HEK293 (cell line): Measurements from ENCODE around the gene SMLR1.

Experiments
- CTCF ChIA-PET: fragments of 350-600 bp; formaldehyde crosslinking; extraction: SDS; loops from one replicate; lab custom pipeline; 2021; ENCODE audit warnings: antibody characterized with exemption; lab: Yijun Ruan, JAX
- POLR2A ChIA-PET: fragments of 300-600 bp; formaldehyde crosslinking; extraction: SDS; loops from one replicate; lab custom pipeline; 2020; ENCODE audit warnings: antibody characterized with exemption, inconsistent platforms; lab: Yijun Ruan, JAX
- H3K27ac ChIP-seq: fragments of 200-500 bp; sonication (Bioruptor generic); 2 replicates; pipeline ENCODE4 v1.5.1; 2014; ENCODE audit warnings: low read depth, low read length, control low read depth, inconsistent platforms; ENCODE audit errors: extremely low read depth
- H3K36me3 ChIP-seq, 2 experiments: fragments of 200-500 bp in 1 of 2; sonication (Bioruptor generic) in 1 of 2; 1 replicate in 1 of 2; 2 replicates in 1 of 2; pipeline ENCODE4 v1.5.1; 2014 to 2017; ENCODE audit warnings: inconsistent platforms in 2 of 2, low read length in 2 of 2; ENCODE audit not compliant: control insufficient read depth in 2 of 2, insufficient read depth in 1 of 2
- H3K4me1 ChIP-seq: fragments of 200-500 bp; sonication (Bioruptor generic); 2 replicates; pipeline ENCODE4 v1.5.1; 2014; ENCODE audit warnings: mild to moderate bottlenecking, low read length, inconsistent platforms; ENCODE audit not compliant: control insufficient read depth, insufficient read depth
- H3K4me3 ChIP-seq: 2 replicates; pipeline ENCODE4 v1.5.1; 2011; ENCODE audit warnings: low read depth, mild to moderate bottlenecking, control low read depth, low read length, moderate library complexity
- H3K9me3 ChIP-seq: fragments of 200-500 bp; sonication (Bioruptor generic); 2 replicates; pipeline ENCODE4 v1.5.1; 2014; ENCODE audit warnings: low read depth, low read length, inconsistent platforms; ENCODE audit not compliant: control insufficient read depth, insufficient read depth
- GLIS1 ChIP-seq: fragments of 450-650 bp; formaldehyde crosslinking; IDR thresholded peaks from 2 replicates; pipeline ENCODE4 v1.5.1; 2016; ENCODE audit warnings: missing biosample characterization, missing genetic modification characterization
- RBAK ChIP-seq: fragments of 450-650 bp; formaldehyde crosslinking; IDR thresholded peaks from 2 replicates; pipeline ENCODE4 v1.5.1; 2016; ENCODE audit warnings: missing biosample characterization, missing genetic modification characterization
- SP3 ChIP-seq: fragments of 450-650 bp; formaldehyde crosslinking; IDR thresholded peaks from 2 replicates; pipeline ENCODE4 v1.5.1; 2016; ENCODE audit warnings: missing biosample characterization, missing genetic modification characterization
- TCF7L2 ChIP-seq: IDR thresholded peaks from 2 replicates; pipeline ENCODE4 v1.6.1; 2011; ENCODE audit warnings: low read depth, mild to moderate bottlenecking, inconsistent platforms, low read length, moderate library complexity, borderline replicate concordance
- TRIM28 ChIP-seq: IDR thresholded peaks from 2 replicates; pipeline ENCODE4 v1.6.1; 2011; ENCODE audit warnings: low read length, control low read depth, borderline replicate concordance
- ZBTB21 ChIP-seq: fragments of 450-650 bp; formaldehyde crosslinking; IDR thresholded peaks from 2 replicates; pipeline ENCODE4 v1.5.1; 2017; ENCODE audit warnings: missing biosample characterization, missing genetic modification characterization
- ZBTB48 ChIP-seq: fragments of 450-650 bp; formaldehyde crosslinking; IDR thresholded peaks from 2 replicates; pipeline ENCODE4 v1.5.1; 2016; ENCODE audit warnings: missing biosample characterization, missing genetic modification characterization
- ZNF121 ChIP-seq: fragments of 450-650 bp; formaldehyde crosslinking; IDR thresholded peaks from 2 replicates; pipeline ENCODE4 v1.5.1; 2016; ENCODE audit warnings: missing biosample characterization, missing genetic modification characterization
- ZNF169 ChIP-seq: fragments of 450-650 bp; formaldehyde crosslinking; IDR thresholded peaks from 2 replicates; pipeline ENCODE4 v1.5.1; 2016; ENCODE audit warnings: missing biosample characterization, missing genetic modification characterization
- ZNF202 ChIP-seq: fragments of 450-650 bp; formaldehyde crosslinking; IDR thresholded peaks from 2 replicates; pipeline ENCODE4 v1.5.1; 2016; ENCODE audit warnings: missing biosample characterization, missing genetic modification characterization, borderline replicate concordance
- ZNF223 ChIP-seq: fragments of 450-650 bp; formaldehyde crosslinking; IDR thresholded peaks from 2 replicates; pipeline ENCODE4 v1.5.1; 2016; ENCODE audit warnings: missing biosample characterization, missing genetic modification characterization
- ZNF302 ChIP-seq: fragments of 450-650 bp; formaldehyde crosslinking; IDR thresholded peaks from 2 replicates; pipeline ENCODE4 v1.5.1; 2016; ENCODE audit warnings: missing biosample characterization, missing genetic modification characterization, low read depth
- ZNF354C ChIP-seq: fragments of 450-650 bp; formaldehyde crosslinking; IDR thresholded peaks from 2 replicates; pipeline ENCODE4 v1.5.1; 2016; ENCODE audit warnings: missing biosample characterization, missing genetic modification characterization, low read depth, borderline replicate concordance
- ZNF555 ChIP-seq: fragments of 450-650 bp; formaldehyde crosslinking; conservative IDR thresholded peaks from 2 replicates; pipeline ENCODE4 v1.5.1; 2017; ENCODE audit warnings: missing biosample characterization, mild to moderate bottlenecking, missing genetic modification characterization, inconsistent platforms
- ZNF585B ChIP-seq: fragments of 450-650 bp; formaldehyde crosslinking; IDR thresholded peaks from 2 replicates; pipeline ENCODE4 v1.5.1; 2016; ENCODE audit warnings: missing biosample characterization, missing genetic modification characterization
- ZNF623 ChIP-seq: fragments of 450-650 bp; formaldehyde crosslinking; IDR thresholded peaks from 2 replicates; pipeline ENCODE4 v1.5.1; 2016; ENCODE audit warnings: missing biosample characterization, missing genetic modification characterization
- ZNF629 ChIP-seq: fragments of 450-650 bp; formaldehyde crosslinking; IDR thresholded peaks from 2 replicates; pipeline ENCODE4 v1.5.1; 2017; ENCODE audit warnings: missing biosample characterization, missing genetic modification characterization
- ZNF654 ChIP-seq: fragments of 450-650 bp; formaldehyde crosslinking; IDR thresholded peaks from 2 replicates; pipeline ENCODE4 v1.5.1; 2016; ENCODE audit warnings: low read depth, missing biosample characterization, missing genetic modification characterization
- ZNF664 ChIP-seq: fragments of 450-650 bp; formaldehyde crosslinking; IDR thresholded peaks from 2 replicates; pipeline ENCODE4 v1.5.1; 2016; ENCODE audit warnings: missing biosample characterization, missing genetic modification characterization
- ZNF670 ChIP-seq: fragments of 450-650 bp; formaldehyde crosslinking; IDR thresholded peaks from 2 replicates; pipeline ENCODE4 v1.5.1; 2016; ENCODE audit warnings: missing biosample characterization, missing genetic modification characterization, low read depth
- TF ChIP-seq, protein P1 (sequence below): fragments of 450-650 bp; formaldehyde crosslinking; IDR thresholded peaks from 2 replicates; pipeline ENCODE4 v1.5.1; 2016; ENCODE audit warnings: missing biosample characterization, missing genetic modification characterization
- TF ChIP-seq, protein P2 (sequence below): fragments of 450-650 bp; formaldehyde crosslinking; IDR thresholded peaks from 2 replicates; pipeline ENCODE4 v1.5.1; 2016; ENCODE audit warnings: missing biosample characterization, missing genetic modification characterization
- TF ChIP-seq, protein P3 (sequence below): fragments of 450-650 bp; formaldehyde crosslinking; IDR thresholded peaks from 2 replicates; pipeline ENCODE4 v1.5.1; 2016; ENCODE audit warnings: missing biosample characterization, missing genetic modification characterization

The SMLR1 gene

DNA sequence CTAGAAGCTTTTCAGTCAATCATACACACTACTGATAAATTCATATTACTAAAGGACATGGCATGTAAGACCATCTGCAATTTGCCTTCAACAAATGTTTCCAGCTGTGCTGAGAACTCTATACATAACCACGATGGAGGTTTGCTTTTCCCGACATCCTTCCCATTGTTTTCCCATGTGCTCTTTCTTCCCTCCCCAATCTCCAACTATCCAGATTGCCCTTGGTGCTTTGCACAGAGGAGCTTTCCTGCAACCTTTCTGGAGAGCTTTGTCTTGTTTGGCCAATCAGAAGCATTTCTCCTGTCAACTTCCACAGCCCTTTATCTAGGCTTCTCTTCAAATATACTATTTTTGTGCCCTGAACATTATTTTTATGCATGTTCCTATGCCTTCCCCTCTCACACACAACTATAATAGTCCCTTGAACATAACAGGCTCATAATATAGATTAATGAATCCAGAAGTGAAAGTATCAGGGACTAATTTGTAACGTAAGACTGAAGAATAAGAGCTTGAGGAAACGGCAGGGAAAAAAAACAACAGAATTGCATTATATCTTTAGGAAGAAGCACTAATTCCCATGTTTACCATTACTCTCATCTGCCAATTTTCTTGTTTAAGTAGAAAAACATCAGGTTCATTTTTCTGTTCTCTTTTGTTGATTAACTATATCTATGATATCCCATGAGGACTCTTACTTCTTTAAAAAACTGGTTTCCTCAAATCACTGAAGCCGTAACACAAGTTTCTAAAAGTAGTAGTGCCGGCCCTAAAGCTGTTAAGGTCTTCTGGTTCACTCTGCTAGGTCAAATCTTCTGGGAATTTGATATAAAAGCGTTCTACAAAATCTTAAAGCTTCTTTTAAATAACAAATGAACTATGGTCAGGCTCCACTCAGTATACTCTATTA lies 20.1 kb downstream of the SMLR1 start:
- no peaks in the 10 kb centered on the region for H3K9me3 ChIP-seq
- no peaks in the 10 kb centered on the region for H3K36me3 ChIP-seq
- no peak overlapping the region for H3K4me3 ChIP-seq
- no peak for TF ChIP-seq ZBTB48
- no peaks in the 10 kb centered on the region for H3K4me1 ChIP-seq
- POLR2A ChIA-PET, result no interaction called here
- CTCF ChIA-PET, result interaction anchor here (0.5 to 1.6 kb wide), 10 partner anchors 24 to 1250 kb away, joined by 3 to 7 read pairs (median 3); no protein-coding TSS in a partner anchor
- no peak overlapping the region for H3K27ac ChIP-seq

DNA sequence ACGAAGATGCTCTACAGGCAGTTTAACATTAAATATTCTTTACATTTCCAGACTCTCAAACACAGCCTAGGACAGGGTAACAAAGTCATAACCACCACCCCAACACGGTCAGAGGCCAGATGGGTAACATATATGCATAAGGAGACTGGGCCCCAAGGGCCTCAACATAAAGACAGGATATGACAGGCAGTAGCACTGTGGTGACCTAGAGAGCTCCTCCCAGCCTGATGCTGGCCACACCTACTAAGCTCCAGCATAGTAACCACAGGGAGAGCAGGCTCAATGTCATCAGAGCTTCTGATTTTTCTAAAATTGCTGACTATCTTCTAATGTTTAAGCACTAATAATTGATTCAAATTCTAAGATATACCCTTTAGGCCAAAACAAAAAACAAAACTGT lies 21.7 kb downstream of the SMLR1 start:
- H3K4me3 ChIP-seq, result no peak overlapping the region
- ChIA-PET POLR2A (interaction anchor here (0.6 kb wide), 1 partner anchor 128 kb away, joined by 4 read pairs; no protein-coding TSS in a partner anchor), CTCF (interaction anchor here (0.6 to 1.7 kb wide), 2 partner anchors 27 to 36 kb away, joined by 6 read pairs; no protein-coding TSS in a partner anchor)
- no peaks in the 10 kb centered on the region for H3K36me3 ChIP-seq
- no peak for TF ChIP-seq ZNF121
- TF ChIP-seq ZNF555, result no peak
- TF ChIP-seq ZNF623, result no peak
- no peak for TF ChIP-seq SP3 (tag by site-specific recombination)
- TF ChIP-seq, protein P1, sequence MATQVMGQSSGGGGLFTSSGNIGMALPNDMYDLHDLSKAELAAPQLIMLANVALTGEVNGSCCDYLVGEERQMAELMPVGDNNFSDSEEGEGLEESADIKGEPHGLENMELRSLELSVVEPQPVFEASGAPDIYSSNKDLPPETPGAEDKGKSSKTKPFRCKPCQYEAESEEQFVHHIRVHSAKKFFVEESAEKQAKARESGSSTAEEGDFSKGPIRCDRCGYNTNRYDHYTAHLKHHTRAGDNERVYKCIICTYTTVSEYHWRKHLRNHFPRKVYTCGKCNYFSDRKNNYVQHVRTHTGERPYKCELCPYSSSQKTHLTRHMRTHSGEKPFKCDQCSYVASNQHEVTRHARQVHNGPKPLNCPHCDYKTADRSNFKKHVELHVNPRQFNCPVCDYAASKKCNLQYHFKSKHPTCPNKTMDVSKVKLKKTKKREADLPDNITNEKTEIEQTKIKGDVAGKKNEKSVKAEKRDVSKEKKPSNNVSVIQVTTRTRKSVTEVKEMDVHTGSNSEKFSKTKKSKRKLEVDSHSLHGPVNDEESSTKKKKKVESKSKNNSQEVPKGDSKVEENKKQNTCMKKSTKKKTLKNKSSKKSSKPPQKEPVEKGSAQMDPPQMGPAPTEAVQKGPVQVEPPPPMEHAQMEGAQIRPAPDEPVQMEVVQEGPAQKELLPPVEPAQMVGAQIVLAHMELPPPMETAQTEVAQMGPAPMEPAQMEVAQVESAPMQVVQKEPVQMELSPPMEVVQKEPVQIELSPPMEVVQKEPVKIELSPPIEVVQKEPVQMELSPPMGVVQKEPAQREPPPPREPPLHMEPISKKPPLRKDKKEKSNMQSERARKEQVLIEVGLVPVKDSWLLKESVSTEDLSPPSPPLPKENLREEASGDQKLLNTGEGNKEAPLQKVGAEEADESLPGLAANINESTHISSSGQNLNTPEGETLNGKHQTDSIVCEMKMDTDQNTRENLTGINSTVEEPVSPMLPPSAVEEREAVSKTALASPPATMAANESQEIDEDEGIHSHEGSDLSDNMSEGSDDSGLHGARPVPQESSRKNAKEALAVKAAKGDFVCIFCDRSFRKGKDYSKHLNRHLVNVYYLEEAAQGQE (tag by site-specific recombination), result no peak
- no peak for TF ChIP-seq TCF7L2
- no peak for TF ChIP-seq ZBTB21 (tag by site-specific recombination)
- no peak for TF ChIP-seq ZNF654 (tag by site-specific recombination)
- no peak for TF ChIP-seq ZNF664
- no peak for TF ChIP-seq ZNF629 (tag by site-specific recombination)
- TF ChIP-seq RBAK, result no peak
- H3K9me3 ChIP-seq, result no peaks in the 10 kb centered on the region
- no peak overlapping the region for H3K27ac ChIP-seq
- H3K4me1 ChIP-seq, result no peaks in the 10 kb centered on the region; the same call in 1 of the 2 replicates

DNA sequence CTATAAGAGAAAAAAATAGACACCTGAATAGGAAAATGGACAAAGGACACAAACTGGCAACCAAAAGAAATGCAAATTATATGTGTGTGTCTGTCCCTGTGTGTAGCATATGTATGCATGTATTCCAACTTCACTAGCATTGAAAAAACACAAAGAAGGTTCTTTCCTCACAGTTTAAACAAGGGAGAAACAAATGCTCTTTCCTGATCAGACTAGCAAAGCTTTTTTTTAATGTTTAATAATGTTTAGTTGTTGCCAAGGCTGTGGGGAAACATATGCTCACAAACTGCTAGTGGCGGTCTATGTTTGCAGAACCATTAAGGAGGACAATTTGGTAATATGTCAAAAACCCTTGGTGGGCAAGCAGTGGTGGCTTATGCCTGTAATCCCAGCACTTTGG lies 22.4 kb downstream of the SMLR1 start:
- H3K27ac ChIP-seq, result no peak overlapping the region
- no peaks in the 10 kb centered on the region; the same call in 1 of the 2 replicates for H3K4me1 ChIP-seq
- no peaks in the 10 kb centered on the region for H3K9me3 ChIP-seq
- no peak overlapping the region for H3K4me3 ChIP-seq
- POLR2A ChIA-PET, result no interaction called here
- CTCF ChIA-PET, result interaction anchor here (0.5 to 1.7 kb wide), 3 partner anchors 22 to 35 kb away, joined by 3 to 6 read pairs (median 4); no protein-coding TSS in a partner anchor
- no peaks in the 10 kb centered on the region for H3K36me3 ChIP-seq
- TF ChIP-seq ZNF223 (tag by site-specific recombination), result no peak
- no peak for TF ChIP-seq ZNF302 (tag by site-specific recombination)
- no peak for TF ChIP-seq ZNF585B (tag by site-specific recombination)
- no peak for TF ChIP-seq TRIM28
- no peak for TF ChIP-seq ZNF354C (tag by site-specific recombination)
- TF ChIP-seq, protein P2, sequence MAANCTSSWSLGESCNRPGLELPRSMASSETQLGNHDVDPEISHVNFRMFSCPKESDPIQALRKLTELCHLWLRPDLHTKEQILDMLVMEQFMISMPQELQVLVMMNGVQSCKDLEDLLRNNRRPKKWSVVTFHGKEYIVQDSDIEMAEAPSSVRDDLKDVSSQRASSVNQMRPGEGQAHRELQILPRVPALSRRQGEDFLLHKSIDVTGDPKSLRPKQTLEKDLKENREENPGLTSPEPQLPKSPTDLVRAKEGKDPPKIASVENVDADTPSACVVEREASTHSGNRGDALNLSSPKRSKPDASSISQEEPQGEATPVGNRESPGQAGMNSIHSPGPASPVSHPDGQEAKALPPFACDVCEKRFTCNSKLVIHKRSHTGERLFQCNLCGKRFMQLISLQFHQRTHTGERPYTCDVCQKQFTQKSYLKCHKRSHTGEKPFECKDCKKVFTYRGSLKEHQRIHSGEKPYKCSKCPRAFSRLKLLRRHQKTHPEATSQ (tag by site-specific recombination), result no peak
- TF ChIP-seq ZNF169 (tag by site-specific recombination), result no peak
- TF ChIP-seq ZNF202 (tag by site-specific recombination), result no peak
- TF ChIP-seq, protein P3, sequence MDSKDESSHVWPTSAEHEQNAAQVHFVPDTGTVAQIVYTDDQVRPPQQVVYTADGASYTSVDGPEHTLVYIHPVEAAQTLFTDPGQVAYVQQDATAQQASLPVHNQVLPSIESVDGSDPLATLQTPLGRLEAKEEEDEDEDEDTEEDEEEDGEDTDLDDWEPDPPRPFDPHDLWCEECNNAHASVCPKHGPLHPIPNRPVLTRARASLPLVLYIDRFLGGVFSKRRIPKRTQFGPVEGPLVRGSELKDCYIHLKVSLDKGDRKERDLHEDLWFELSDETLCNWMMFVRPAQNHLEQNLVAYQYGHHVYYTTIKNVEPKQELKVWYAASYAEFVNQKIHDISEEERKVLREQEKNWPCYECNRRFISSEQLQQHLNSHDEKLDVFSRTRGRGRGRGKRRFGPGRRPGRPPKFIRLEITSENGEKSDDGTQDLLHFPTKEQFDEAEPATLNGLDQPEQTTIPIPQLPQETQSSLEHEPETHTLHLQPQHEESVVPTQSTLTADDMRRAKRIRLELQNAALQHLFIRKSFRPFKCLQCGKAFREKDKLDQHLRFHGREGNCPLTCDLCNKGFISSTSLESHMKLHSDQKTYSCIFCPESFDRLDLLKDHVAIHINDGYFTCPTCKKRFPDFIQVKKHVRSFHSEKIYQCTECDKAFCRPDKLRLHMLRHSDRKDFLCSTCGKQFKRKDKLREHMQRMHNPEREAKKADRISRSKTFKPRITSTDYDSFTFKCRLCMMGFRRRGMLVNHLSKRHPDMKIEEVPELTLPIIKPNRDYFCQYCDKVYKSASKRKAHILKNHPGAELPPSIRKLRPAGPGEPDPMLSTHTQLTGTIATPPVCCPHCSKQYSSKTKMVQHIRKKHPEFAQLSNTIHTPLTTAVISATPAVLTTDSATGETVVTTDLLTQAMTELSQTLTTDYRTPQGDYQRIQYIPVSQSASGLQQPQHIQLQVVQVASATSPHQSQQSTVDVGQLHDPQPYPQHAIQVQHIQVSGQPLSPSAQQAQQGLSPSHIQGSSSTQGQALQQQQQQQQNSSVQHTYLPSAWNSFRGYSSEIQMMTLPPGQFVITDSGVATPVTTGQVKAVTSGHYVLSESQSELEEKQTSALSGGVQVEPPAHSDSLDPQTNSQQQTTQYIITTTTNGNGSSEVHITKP (tag by site-specific recombination), result no peak
- TF ChIP-seq ZNF654 (tag by site-specific recombination), result no peak
- TF ChIP-seq GLIS1 (tag by site-specific recombination), result no peak
- no peak for TF ChIP-seq ZNF670 (tag by site-specific recombination)
